ENCODE measurements around the gene WDR49. TPM values are rescaled to one million over a fixed set of nuclear protein-coding genes. Genes with fewer than 3 reads are reported as not detected.

Gene WDR49
- total RNA-seq, 2 donors from 2014 or later: 0.93 to 1.6 TPM

DNA sequence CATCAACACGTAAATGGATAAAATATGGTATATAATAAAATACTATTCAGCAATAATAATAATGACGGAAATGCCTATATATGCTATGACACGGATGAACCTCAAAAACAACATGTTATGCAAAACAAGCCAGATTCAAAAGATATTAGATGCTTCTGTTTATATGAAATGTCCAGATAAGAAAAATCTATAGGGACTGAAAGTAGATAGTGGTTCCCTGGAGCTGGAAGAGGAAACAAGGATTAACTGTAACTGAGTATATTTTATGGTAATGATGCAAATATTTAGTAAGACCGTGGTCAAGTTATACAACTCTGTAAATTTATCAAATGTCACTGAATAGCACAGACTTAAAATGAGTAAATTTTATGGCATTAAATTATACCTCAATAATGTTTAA lies 25.8 kb upstream of the WDR49 start:
- Histone ChIP-seq H3K36me3 (ENCODE audit: control insufficient read depth, insufficient read depth, low read length) (peaks cover 85% of the 10 kb centered on the region), H3K27ac (ENCODE audit: low read depth, low read length) (no peak overlapping the region), H3K9me3 (ENCODE audit: control insufficient read depth, low read length) (peaks cover 40% of the 10 kb centered on the region), H3K9ac (ENCODE audit: extremely low read depth, low read length, poor library complexity, severe bottlenecking) (no peak overlapping the region), H3K4me1 (ENCODE audit: control insufficient read depth, insufficient read depth, low read length) (no peaks in the 10 kb centered on the region), H3K4me3 (ENCODE audit: low read length) (no peak overlapping the region), H3K27me3 (ENCODE audit: control insufficient read depth, insufficient read depth, low read length, poor library complexity, severe bottlenecking) (no peaks in the 10 kb centered on the region)
- 93% methylated on average over 3 of the region's 4 CpGs; no CpG with 5 or more reads in 1 of the 2 experiments for WGBS, 2 experiments (ENCODE audit: insufficient coverage in 1 of 2, insufficient read length in 1 of 2)
- Mint-ChIP-seq H3K9me3 (peaks cover 20% of the 10 kb centered on the region), H3K36me3 (ENCODE audit: low read depth) (peaks cover 67% of the 10 kb centered on the region), H3K4me3 (no peak overlapping the region), H3K27ac (no peak overlapping the region), H3K27me3 (ENCODE audit: insufficient read depth) (no peaks in the 10 kb centered on the region), H3K4me1 (no peaks in the 10 kb centered on the region)
- TF ChIP-seq, protein P1, sequence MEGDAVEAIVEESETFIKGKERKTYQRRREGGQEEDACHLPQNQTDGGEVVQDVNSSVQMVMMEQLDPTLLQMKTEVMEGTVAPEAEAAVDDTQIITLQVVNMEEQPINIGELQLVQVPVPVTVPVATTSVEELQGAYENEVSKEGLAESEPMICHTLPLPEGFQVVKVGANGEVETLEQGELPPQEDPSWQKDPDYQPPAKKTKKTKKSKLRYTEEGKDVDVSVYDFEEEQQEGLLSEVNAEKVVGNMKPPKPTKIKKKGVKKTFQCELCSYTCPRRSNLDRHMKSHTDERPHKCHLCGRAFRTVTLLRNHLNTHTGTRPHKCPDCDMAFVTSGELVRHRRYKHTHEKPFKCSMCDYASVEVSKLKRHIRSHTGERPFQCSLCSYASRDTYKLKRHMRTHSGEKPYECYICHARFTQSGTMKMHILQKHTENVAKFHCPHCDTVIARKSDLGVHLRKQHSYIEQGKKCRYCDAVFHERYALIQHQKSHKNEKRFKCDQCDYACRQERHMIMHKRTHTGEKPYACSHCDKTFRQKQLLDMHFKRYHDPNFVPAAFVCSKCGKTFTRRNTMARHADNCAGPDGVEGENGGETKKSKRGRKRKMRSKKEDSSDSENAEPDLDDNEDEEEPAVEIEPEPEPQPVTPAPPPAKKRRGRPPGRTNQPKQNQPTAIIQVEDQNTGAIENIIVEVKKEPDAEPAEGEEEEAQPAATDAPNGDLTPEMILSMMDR (conservative IDR thresholded peaks at IDR 0.05): no peak
- DNase-seq: no peak

DNA sequence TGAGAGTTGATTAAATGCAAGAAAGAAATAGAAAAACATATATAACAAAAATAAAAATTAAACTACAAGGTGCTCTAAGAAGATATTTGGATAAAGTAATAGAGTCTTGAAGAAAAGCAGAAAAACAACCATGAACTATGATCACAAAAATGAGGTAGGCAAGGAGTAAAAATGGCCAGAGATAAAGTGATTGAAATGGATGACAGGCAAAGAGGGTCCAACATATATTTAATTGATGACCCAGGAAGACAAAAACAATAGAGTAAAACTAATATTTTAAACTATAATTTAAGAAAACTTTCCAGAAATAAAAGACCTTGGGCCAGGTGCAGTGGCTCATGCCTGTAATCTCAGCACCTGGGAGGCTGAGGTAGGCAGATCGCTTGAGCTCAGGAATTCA lies 22.1 kb upstream of the WDR49 start:
- Histone ChIP-seq H3K4me3 (ENCODE audit: low read length) (no peak overlapping the region), H3K9ac (ENCODE audit: extremely low read depth, low read length, poor library complexity, severe bottlenecking) (no peak overlapping the region), H3K9me3 (ENCODE audit: control insufficient read depth, low read length) (peaks cover 63% of the 10 kb centered on the region), H3K27me3 (ENCODE audit: control insufficient read depth, insufficient read depth, low read length, poor library complexity, severe bottlenecking) (no peaks in the 10 kb centered on the region), H3K36me3 (ENCODE audit: control insufficient read depth, insufficient read depth, low read length) (peaks cover 73% of the 10 kb centered on the region), H3K4me1 (ENCODE audit: control insufficient read depth, insufficient read depth, low read length) (peaks cover 3% of the 10 kb centered on the region), H3K27ac (ENCODE audit: low read depth, low read length) (no peak overlapping the region)
- DNase-seq: no peak
- no peak overlapping the region for H3K27ac Mint-ChIP-seq
- H3K9me3 Mint-ChIP-seq: peaks cover 24% of the 10 kb centered on the region
- peaks cover 10% of the 10 kb centered on the region for H3K4me1 Mint-ChIP-seq
- H3K36me3 Mint-ChIP-seq (ENCODE audit: low read depth): peaks cover 73% of the 10 kb centered on the region
- H3K27me3 Mint-ChIP-seq (ENCODE audit: insufficient read depth): no peaks in the 10 kb centered on the region
- no peak overlapping the region for H3K4me3 Mint-ChIP-seq
- TF ChIP-seq, protein P1 (conservative IDR thresholded peaks at IDR 0.05): no peak
- WGBS, 2 experiments (ENCODE audit: insufficient coverage in 1 of 2, insufficient read length in 1 of 2): 96% methylated on average over 1 of the region's 1 CpG; no CpG with 5 or more reads in 1 of the 2 experiments

DNA sequence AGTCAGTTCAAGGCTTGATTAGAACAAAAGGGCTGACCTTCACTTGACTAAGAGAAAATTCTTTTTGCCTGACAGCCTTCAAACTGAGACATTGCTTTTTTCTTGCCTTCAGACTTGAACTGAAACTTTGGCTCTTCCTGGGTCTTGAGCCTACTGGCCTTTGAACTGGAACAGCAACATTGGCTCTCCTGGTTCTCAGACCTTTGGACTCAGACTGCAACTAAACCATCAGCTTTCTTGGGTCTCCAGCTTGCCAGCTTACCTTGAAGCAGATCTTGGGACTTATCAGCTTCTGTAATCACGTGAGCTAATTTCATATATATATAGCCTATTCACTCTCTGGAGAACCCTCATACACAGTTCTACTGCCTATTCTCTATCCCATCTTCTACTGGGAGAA lies 19.5 kb upstream of the WDR49 start:
- no peak overlapping the region for H3K27ac Mint-ChIP-seq
- H3K27me3 Mint-ChIP-seq (ENCODE audit: insufficient read depth): no peaks in the 10 kb centered on the region
- peaks cover 10% of the 10 kb centered on the region for H3K4me1 Mint-ChIP-seq
- Histone ChIP-seq H3K9me3 (ENCODE audit: control insufficient read depth, low read length) (peaks cover 54% of the 10 kb centered on the region), H3K27ac (ENCODE audit: low read depth, low read length) (no peak overlapping the region), H3K27me3 (ENCODE audit: control insufficient read depth, insufficient read depth, low read length, poor library complexity, severe bottlenecking) (no peaks in the 10 kb centered on the region), H3K9ac (ENCODE audit: extremely low read depth, low read length, poor library complexity, severe bottlenecking) (no peak overlapping the region), H3K36me3 (ENCODE audit: control insufficient read depth, insufficient read depth, low read length) (peaks cover 48% of the 10 kb centered on the region), H3K4me1 (ENCODE audit: control insufficient read depth, insufficient read depth, low read length) (peaks cover 3% of the 10 kb centered on the region), H3K4me3 (ENCODE audit: low read length) (peak overlapping the region; percentile 30)
- no peak for DNase-seq
- H3K9me3 Mint-ChIP-seq: peaks cover 24% of the 10 kb centered on the region
- H3K36me3 Mint-ChIP-seq (ENCODE audit: low read depth): peaks cover 55% of the 10 kb centered on the region
- TF ChIP-seq, protein P1 (conservative IDR thresholded peaks at IDR 0.05): no peak
- no peak overlapping the region for H3K4me3 Mint-ChIP-seq
- 95% methylated on average over 1 of the region's 1 CpG; no CpG with 5 or more reads in 1 of the 2 experiments for WGBS, 2 experiments (ENCODE audit: insufficient coverage in 1 of 2, insufficient read length in 1 of 2)

Measured in endodermal cell (in vitro differentiated cells).